ENCODE data around the gene INSIG1. TPM values are rescaled to one million over a fixed set of nuclear protein-coding genes. Genes with fewer than 3 reads are reported as not detected.

Gene INSIG1
- total RNA-seq, 1 donor from 2014 or later: 8.7 TPM

DNA sequence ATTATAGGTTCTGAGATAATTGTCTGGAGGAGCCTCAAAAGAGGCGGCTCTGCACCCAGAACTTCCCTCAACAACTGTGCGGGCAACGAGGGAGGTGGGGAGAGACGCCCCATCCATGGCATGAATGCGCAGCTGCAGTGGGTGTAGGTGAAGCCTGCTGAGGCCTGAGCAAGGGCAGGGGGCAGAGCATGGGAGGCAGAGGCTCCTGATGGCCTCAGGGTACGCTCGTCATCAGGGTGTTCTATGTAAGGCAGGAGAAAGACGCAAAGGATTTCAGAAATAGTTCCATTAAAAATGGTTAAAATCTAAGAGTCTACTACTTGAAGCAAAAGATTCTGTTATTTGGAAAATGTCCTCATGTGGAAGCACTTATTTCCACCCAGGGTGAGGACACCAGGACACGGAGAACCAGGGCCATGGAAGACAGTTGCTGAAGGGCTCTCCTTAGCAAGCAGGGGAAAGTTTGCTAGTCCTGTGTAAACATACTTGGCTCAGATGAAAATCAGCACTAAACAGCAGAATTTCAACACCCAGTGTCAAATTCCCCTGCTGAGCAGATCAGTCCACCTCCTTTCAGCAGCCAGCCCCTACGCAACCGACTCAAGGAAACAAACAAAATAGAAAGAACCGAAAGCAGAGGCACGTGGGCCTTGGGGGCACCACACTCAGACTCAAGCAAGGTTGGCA is 18.9 kb downstream of the INSIG1 start:
- no peak for ATAC-seq
- intact Hi-C loops (cut with micrococcal nuclease): no loop called here
- DNase-seq: no peak

DNA sequence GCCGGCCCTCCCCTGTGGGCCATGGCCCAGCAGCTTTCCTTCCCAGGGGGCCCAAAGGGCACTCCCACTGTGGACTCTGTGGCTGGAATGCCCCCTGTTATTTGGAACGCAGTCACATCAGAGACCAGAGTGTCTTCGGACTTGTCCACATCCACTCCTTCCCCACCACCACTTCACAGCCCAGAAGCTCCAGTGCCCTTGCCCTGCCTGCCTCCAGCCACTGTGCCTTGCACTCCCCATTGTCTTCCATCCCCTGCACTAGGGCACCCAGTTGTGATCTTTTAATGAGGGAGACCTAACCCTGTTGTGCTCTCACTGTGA is 19.4 kb downstream of the INSIG1 start:
- DNase-seq: no peak
- intact Hi-C loops (cut with micrococcal nuclease): no loop called here
- ATAC-seq: no peak

DNA sequence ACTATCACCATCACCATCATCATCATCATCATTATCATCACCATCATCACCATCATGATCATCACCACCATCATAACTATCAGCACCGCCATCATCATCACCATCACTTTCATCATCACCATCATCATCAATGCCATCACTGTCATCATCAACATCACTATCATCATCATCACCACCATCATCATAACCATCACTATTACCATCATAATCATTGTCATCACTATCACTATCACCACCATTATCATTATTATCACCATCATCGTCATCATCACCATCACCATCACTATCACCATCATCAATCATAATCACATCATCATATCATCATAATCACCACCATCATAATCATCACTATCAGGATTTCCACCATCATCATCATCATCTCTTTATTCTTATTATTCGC is 20.6 kb downstream of the INSIG1 start:
- intact Hi-C loops (cut with micrococcal nuclease): no loop called here
- ATAC-seq: no peak
- DNase-seq: no peak

DNA sequence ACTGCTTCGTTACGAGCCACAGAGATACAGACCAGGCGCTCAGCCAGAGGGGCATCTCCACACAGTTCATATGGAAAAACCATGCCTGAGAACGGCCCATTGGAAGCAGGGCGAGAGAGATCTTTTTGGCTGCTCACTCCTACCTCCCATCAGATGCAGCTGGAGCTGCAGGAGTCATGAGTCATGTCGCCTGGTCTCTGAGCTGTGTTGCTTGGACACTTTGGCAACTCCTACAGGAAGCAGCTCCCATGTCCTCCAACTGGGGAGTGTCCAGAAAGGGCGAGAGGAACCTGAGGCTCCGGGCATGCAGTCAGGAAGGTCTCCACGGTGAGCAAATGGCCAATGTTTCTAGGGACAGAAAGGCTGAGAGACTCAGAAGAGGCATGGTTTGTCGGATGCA is 24.9 kb downstream of the INSIG1 start:
- intact Hi-C loops (cut with micrococcal nuclease): no loop called here
- ATAC-seq (no peak), DNase-seq (no peak)

DNA sequence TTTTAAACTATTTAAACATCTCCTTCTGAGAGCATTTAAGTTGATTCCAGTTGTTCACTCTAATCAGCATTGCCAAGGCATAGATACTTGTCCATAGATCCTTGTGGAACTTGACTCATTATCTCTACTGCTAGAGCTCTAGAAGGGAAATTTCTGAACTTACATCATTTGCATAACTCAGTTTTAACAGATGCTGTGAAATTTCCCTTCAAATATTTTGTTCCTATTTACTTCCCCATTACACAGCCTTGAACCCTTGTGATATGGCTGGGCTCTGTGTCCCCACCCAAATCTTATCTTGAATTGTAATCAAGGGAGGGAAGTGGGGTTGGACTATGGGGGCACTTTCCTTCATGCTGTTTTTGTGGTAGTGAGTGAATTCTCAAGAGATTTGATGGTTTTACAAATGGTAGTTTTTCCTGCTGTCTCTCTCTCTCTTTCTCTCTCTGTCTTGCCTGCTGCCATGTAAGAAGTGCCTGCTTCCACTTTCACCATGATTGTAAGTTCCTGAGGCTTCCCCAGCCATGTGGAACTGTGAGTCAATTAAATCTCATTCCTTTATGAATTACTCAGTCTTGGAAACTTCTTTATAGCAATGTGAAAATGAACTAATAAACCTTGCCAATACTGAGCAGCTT is 25.4 kb downstream of the INSIG1 start:
- no peak for DNase-seq
- no peak for ATAC-seq
- intact Hi-C loops (cut with micrococcal nuclease): no loop called here

DNA sequence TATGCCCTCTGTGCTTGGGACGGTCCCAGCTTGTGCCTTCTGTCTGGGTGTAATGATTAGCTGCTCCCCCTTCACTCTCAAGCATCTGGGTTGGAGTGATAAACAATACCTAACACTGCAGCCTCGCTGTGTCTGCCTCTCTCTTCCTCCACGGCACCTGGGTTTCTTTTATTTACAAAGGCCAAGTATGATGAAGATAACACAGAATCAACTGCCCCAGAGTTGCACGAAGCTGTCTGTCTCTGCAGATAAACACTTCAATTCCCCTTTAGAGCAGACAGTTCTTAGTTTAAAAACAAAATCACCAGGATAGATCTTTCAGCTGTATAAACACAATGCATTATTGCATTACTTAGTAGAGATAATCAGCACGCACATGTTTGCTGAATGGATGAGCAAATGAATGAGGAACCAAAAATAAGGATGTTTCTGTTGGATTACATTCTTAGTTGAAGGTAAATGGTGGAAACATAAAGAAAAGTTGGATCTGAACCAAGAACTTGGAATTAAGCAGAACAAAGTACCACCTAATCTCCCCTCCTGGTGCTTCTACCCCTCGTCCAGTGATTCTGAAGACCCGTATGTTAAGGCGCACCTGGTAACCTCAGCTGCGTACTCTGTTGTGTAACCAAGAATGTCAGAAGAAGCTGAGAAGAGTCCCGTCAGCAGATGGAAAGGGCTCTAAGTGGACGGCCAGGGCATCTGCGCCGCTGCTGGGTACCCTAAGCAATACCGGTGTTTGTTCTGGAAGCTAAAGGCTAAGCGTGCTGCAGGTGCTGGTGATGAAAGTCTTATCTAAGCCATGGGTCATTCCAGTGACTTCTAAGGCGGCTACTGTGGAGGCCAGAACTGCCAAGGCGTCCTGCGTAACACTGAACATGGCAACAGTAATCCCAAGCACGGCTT is 26.6 kb downstream of the INSIG1 start:
- DNase-seq: no peak
- intact Hi-C loops (cut with micrococcal nuclease): no loop called here
- no peak for ATAC-seq

DNA sequence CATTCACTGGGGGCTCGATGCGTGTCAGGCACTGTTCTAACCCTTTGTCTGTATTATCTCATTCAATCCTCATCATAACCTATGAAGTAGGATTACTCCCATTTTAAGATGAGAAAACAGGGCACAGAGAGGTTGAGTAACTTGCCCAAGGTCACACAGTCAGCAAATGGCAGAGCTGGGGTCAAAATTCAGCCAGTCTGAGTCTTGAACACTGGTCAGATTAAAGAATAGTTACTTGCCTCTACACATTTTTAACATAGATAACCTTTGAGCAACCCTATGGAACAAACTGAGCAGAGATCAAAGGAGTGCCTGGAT is 27.2 kb downstream of the INSIG1 start:
- intact Hi-C loops (cut with micrococcal nuclease): no loop called here
- DNase-seq: no peak
- no peak for ATAC-seq

DNA sequence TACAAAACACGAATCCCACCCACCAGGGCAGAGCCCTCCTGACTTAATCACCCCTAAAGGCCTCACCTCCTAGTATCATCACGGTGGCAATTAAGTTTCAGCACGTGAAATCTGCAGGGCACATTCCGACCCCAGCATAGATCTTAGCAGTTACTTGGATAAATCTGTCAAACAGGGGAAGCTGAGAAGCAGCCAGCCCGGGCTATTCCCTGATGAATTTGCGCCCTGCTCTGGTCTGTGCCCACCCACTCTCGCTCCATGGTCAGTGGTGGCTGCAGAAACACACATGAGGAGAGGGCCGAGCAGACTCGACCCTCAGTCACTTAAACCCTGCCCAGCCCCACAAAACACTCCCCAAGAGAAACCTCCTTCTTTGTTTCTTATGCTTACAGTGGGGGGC is 28.7 kb downstream of the INSIG1 start:
- ATAC-seq (no peak), DNase-seq (no peak)
- intact Hi-C loops (cut with micrococcal nuclease): no loop called here

DNA sequence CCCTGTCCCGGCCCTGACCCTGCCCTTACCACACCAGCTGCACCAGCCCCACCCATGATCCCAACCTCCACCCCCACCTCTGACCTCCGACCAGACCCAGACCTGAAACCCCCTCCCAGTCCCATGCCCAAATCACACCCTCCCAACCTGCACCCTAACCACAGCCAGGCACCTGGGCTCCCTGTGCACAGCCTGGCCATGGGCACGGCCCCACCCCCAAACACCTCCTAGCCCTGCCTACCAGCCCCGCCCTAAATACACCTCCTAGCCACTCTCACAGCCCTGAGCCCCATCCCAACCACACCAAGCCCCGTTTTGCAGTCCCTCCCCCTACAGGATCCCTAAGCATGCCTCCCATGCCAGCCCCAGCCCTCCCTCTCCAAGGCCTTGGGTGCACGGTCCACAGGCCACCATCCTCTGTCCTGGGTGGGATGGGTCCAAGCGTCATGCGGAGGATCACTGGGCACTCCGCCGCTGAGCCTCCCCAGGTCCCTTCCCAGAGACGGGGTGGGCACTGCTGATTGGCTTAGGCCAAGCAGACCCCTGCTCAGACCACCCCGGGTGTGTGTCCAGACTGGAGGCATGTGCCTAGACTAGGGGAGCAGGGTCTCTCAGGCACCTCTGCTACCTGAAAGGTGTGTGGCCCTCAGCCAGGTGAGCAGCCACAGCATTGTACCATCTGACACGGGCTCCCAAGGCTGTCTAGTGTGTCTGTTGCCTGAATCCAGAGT is 30.1 kb downstream of the INSIG1 start:
- intact Hi-C loops (cut with micrococcal nuclease): no loop called here
- DNase-seq (no peak), ATAC-seq (no peak)

DNA sequence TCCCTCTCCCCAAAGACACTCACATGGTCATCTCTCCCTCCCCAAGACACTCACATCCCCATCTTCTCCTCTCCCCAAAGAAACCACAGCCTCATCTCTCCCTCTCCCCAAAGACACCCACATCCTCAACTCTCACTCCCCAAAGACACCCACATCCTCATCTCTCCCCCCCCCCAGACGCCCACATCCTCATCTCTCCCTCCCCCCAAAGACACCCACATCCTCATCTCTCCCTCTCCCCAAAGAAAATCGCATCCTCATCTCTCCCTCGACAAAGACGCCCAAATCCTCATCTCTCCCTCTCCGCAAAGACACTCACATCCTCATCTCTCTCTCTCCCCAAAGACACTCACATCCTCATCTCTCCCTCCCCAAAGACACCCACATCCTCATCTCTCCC is 31.5 kb downstream of the INSIG1 start:
- intact Hi-C loops (cut with micrococcal nuclease): no loop called here
- DNase-seq (no peak), ATAC-seq (no peak)

DNA sequence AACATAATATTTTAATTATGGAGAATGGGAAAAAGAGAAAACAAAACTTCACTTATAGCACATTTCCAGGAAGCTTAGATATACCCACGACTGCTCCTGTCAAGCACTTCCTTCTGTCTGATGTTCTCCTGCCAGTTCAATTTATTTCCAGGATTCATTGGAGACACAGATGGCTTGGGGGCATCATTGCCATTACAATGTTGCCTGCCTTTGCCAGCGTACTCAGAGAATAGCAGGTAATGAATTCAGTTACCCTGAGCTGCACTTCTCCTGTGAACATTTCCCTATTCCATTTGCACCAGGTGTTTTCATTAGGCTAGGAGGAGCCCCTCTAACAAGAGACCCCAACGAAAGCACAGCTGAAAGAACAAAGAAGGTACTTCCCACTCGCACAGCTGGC is 33.7 kb downstream of the INSIG1 start:
- intact Hi-C loops (cut with micrococcal nuclease): no loop called here
- DNase-seq (no peak), ATAC-seq (no peak)

DNA sequence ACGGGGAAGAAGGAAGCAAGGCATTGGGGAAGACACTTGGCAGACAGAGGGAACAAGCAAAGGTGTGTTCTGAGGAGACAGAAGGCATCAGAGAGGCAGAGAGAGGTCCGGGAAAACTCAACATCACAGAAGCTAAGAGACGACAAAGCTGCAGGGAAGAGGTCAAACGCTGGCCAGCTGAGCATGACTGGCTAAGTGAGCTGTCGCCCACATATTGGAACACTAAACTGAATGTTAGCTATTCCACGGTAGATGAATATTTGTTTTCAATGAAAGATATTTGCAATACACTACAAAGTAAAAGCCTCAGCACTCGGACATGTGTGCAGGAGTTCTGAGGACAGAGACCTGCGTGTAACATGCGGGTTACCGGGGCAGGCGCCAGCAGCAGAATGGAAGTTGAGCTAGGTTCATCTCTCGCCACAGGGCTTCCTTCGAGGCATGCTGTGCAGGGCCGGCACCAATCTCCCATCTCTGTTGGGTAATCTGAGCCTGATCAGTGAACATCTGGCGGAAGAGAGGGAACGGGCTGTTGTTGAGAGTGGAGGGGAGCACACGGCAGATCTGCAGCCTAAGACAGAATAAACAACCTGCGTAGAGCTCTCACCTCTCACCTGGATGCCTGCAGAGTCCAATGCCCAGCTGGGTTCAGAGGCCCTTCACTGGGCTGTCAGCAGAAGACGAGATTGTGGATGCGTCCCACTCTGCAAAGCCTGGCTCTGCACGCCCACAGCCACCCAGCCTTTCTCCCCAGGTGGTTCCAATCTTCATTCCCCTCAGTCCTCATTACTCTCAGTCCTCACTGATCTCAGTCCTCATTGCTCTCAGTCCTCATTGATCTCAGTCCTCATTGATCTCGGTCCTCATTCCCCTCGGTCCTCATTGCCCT is 35.9 kb downstream of the INSIG1 start:
- ATAC-seq: no peak
- intact Hi-C loops (cut with micrococcal nuclease): no loop called here
- DNase-seq: no peak

DNA sequence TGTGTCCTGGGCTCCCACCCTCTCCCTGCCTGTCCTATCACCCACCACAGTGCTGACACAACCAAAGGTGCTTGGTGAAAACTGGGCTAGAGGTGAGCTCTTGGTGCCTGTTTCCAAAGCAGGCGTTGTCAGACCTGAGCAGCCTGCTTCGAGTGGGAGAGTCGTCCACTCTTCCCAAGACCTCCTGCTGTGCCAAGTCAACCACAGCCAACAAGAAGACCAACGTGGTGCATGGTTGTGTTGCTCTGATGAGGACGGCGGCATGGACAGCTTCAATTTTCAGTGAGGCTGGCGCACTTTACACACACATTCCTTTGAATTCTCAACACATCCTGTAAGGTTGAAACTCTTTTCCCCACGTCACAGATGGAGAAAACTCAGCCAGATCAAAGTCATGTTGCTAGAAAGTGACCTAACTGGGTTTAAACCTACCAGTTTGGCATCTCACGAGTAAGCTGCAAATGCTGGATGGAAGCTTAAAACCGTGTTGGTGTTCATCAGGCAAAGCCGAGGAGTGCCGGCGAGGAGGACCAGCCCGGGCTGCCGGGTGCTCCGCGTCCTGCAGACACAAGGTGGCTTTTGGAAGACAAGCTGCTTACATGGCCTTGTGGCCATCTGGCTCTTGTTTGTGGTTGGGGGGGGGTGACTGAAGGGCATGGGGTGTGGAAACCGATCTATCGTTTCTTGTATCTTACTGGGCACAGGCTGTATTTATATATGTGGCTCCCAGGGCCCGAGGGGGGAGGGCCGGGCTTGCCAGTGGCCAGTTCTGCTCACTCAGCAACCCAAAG is 39.3 kb downstream of the INSIG1 start:
- intact Hi-C loops (cut with micrococcal nuclease): no loop called here
- DNase-seq (no peak), ATAC-seq (no peak)

DNA sequence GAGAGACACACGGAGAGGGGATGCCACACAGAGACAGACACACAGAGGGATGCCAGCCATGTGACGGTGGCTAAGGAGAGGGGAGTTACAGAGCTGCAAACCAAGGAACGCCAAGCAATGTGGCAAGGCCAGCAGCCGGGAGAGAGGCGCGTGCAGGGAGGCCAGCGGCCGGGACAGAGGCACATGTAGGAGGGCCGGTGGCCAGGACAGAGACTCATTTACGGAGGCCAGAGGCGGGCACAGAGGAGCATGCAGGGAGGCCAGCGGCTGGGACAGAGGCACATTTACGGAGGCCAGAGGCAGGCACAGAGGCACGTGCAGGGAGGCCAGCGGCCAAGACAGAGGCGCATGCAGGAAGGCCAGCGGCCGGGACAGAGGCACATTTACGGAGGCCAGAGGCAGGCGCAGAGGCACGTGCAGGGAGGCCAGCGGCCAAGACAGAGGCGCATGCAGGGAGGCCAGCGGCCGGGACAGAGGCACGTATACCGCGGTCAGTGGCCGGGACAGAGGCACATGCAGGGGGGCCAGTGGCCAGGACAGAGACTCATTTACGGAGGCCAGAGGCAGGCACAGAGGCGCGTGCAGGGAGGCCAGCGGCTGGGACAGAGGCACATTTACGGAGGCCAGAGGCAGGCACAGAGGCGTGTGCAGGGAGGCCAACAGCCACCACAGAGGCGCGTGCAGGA is 40.4 kb downstream of the INSIG1 start:
- no peak for DNase-seq
- ATAC-seq: no peak
- intact Hi-C loops (cut with micrococcal nuclease): no loop called here

DNA sequence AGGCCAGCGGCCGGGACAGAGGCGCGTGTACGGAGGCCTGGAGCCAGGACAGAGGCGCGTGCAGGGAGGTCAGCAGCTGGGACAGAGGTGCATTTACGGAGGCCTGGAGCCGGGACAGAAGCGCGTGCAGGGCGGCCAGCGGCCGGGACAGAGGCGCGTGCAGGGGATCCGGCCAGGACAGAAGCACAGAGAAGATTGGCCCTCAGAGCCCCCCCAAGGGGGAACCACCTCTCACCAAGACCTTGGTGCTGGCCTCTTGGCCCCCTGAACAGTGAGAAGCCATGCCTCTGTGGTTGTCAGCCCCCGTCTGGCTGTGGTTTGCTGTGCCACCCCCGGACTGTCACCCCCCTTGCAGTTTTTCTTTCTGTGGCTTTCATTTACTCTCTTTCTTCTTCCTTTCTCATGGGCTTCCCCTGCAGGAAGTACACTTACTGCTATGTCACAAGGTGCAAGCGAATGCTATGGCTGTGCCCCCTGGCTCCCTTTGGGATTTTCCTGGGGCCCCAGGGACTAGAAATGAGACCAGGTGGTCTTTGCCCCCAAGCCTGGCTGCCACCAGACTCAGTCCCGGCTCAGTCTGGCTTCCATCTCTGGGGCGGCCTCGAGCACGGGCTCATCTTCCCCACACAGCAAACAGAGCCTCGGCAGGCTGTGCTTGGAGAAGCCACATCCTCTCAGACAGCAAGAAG is 41.1 kb downstream of the INSIG1 start:
- ATAC-seq: no peak
- intact Hi-C loops (cut with micrococcal nuclease): no loop called here

DNA sequence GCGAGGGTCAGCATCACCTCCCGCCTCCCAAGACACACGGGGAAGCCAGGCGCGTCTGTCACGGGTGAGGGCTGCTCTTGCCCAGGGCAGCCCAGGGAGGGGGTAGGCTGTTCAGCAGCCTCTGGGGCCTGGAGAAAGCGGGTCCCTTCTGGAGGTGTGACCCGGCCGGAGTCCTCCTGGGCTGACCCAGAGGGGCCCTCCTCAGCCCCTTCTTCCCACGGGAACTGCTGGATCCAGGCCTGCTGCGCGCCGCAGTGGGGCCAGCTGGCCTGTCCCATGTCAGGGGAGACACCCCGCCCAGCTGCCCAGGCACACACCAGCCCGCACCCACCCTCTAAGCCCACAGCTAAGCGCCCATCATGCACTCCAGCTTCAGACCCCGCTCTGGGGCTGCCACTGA is 41.8 kb downstream of the INSIG1 start:
- ATAC-seq: no peak
- no peak for DNase-seq
- intact Hi-C loops (cut with micrococcal nuclease): no loop called here

More for the DNA sequence above, 41.1 kb downstream of the INSIG1 start:
- DNase-seq: no peak

DNA sequence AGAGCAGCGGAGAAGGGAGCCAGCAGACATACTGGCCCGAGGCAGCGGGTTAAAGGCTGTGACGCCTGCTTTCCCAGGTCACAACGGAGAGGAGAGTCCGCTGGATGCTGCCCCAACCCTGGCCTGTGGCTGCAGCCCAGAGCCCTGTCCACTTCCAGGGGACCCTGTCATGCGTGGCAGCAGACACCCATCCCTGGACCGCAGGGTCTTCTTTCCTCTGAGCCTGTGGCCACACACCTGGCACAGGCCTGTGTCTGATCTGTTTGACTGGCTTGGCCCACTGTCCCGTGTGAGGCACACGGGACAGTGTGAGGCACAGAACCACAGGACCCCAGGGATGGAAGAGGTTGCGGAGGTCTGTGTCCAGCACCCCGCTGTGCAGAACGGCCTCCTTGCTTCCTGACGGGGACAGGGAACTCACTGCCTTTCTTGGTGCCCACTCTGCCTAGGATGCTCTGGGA is 42.4 kb downstream of the INSIG1 start:
- DNase-seq: no peak
- ATAC-seq: no peak
- intact Hi-C loops (cut with micrococcal nuclease): loop anchor here (10.0 kb wide), 2 partner anchors 145 to 415 kb away; no protein-coding TSS in a partner anchor

Data from left ventricle myocardium superior (tissue), 1 donor.